ENCODE results near the gene ARHGEF28. TPM values are rescaled to one million over a fixed set of nuclear protein-coding genes. Genes with fewer than 3 reads are reported as not detected.
A peak's percentile ranks its signal among the peaks of the same experiment; 100 is the strongest.

ARHGEF28 gene
- total RNA-seq, 2 donors from 2014 or later: 7.6 to 8.0 TPM

DNA sequence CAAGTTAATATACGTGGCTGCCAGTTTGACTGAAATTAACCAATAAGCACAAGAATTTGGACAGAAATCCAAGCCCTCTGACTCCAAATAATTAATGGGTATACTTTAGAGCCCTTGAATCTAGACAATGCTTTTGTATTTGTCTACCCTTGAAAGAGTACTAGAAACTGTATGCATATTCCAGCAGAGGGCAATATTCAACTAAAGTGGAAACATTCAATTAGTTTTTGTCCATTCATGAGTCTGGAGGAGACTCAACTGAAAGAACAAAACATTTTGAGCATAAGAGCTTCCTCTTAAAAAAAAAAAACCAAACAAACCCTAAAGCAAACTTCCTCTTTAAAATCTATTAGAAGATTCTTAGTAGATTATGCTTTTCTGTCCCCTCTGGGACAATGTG is 157.8 kb downstream of the ARHGEF28 start:
- Histone ChIP-seq H3K36me3 (no peaks in the 10 kb centered on the region), H3K27me3 (no peaks in the 10 kb centered on the region), H3K4me1 (no peaks in the 10 kb centered on the region), H3K9ac (ENCODE audit: low read depth in 2 of 2, low read length in 2 of 2) (no peak overlapping the region), H3K9me3 (no peaks in the 10 kb centered on the region), H3K4me3 (no peak overlapping the region), H3K27ac (no peak overlapping the region)
- TF ChIP-seq CTCF (IDR thresholded peaks at IDR 0.05): no peak
- intact Hi-C loops (cut with DNase I): loop anchor here (10.0 kb wide), 1 partner anchor 89 kb away; no protein-coding TSS in a partner anchor
- no peak for DNase-seq

- Histone ChIP-seq H3K9ac (ENCODE audit: low read depth in 2 of 2, low read length in 2 of 2) (no peak overlapping the region), H3K27ac (no peak overlapping the region), H3K36me3 (no peaks in the 10 kb centered on the region), H3K27me3 (no peaks in the 10 kb centered on the region), H3K4me1 (no peaks in the 10 kb centered on the region), H3K4me3 (no peak overlapping the region), H3K9me3 (no peaks in the 10 kb centered on the region)
- no peak for TF ChIP-seq CTCF (IDR thresholded peaks at IDR 0.05)
- intact Hi-C loops (cut with DNase I): loop anchor here (10.0 kb wide), 1 partner anchor 91 kb away; no protein-coding TSS in a partner anchor
- no peak for DNase-seq
Observed at GRCh38 chr5:73786043-73786831, 160.2 kb downstream of the ARHGEF28 start.

DNA sequence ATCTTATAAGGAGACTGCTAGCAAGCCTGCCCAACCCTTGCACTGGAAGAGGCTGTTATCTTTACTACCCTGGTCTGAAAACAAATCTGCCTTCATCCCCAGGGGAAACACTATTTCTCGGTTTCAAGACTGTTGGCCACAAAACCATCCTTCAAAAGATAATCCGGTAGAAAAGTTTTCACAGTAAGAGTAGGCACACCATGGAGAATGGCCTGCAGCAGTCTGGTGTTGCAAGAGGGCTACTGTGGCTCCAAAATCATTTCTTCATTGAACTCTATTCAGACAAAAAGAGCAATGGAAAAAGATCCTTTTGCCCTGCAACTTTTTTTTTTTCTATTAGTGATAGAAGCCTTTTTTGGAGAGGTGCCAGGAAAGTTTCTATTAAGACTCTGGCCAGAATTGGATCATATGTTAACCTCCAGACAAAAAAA is 163.9 kb downstream of the ARHGEF28 start:
- intact Hi-C loops (cut with DNase I): loop anchor here (10.0 kb wide), 1 partner anchor 95 kb away; no protein-coding TSS in a partner anchor
- Histone ChIP-seq H3K27me3 (no peaks in the 10 kb centered on the region), H3K9me3 (no peaks in the 10 kb centered on the region), H3K36me3 (no peaks in the 10 kb centered on the region), H3K27ac (no peak overlapping the region), H3K9ac (ENCODE audit: low read depth in 2 of 2, low read length in 2 of 2) (no peak overlapping the region), H3K4me3 (no peak overlapping the region), H3K4me1 (no peaks in the 10 kb centered on the region)
- DNase-seq: no peak
- TF ChIP-seq CTCF (IDR thresholded peaks at IDR 0.05): no peak

DNA sequence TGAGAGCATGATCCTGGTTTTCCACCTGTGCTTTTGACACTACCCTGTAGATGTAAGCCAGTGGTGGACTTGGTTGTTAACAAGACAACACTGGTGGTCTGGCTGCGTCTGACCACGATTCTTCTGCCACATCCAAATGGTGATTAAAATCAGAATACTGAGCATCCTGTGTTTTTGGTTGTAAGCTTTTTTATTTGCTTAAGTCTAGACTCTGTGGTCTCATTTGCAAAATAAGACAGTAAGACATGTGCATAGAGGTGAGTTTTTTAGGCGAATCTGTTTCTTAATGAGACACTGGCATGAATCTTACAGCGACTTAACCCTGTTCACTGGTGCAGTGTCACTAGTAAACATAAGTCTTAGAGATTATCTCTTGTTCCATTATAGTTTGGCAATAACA is 165.4 kb downstream of the ARHGEF28 start:
- no peak for DNase-seq
- no peak overlapping the region for H3K27ac ChIP-seq
- H3K4me3 ChIP-seq: no peak overlapping the region
- no peaks in the 10 kb centered on the region for H3K27me3 ChIP-seq
- no peak for TF ChIP-seq CTCF (IDR thresholded peaks at IDR 0.05)
- H3K9me3 ChIP-seq: no peaks in the 10 kb centered on the region
- intact Hi-C loops (cut with DNase I): no loop called here
- no peak overlapping the region for H3K9ac ChIP-seq (ENCODE audit: low read depth in 2 of 2, low read length in 2 of 2)
- no peaks in the 10 kb centered on the region for H3K36me3 ChIP-seq
- no peaks in the 10 kb centered on the region for H3K4me1 ChIP-seq

GRCh38 chr5:73792687-73793320 is 166.8 kb downstream of the ARHGEF28 start:
- no peak overlapping the region for H3K9ac ChIP-seq (ENCODE audit: low read depth in 2 of 2, low read length in 2 of 2)
- no peak overlapping the region for H3K4me3 ChIP-seq
- intact Hi-C loops (cut with DNase I): loop anchor here (2.0 kb wide), 1 partner anchor 202 kb away; no protein-coding TSS in a partner anchor
- H3K4me1 ChIP-seq: no peaks in the 10 kb centered on the region
- TF ChIP-seq CTCF (IDR thresholded peaks at IDR 0.05): peak; percentile 96
- H3K36me3 ChIP-seq: no peaks in the 10 kb centered on the region
- H3K27ac ChIP-seq: no peak overlapping the region
- H3K27me3 ChIP-seq: no peaks in the 10 kb centered on the region
- peak; percentile 77 for DNase-seq
- no peaks in the 10 kb centered on the region for H3K9me3 ChIP-seq

Data from colonic mucosa (tissue), 4 donors.